CD4-positive, alpha-beta T cell treated with Interleukin-15 for 4 hours (primary cell): ENCODE results near the gene MBNL3.
"Not testable (repeated sequence)": the region's sequence is repeated elsewhere in the genome, so short reads cannot be mapped to it uniquely, and the experiment has no call there.

Experiments used
- DNase-seq: peaks from one replicate; pipeline ENCODE4 v3.0.0-alpha.2; 2020; ENCODE audit warnings: low spot score

Gene MBNL3

DNA sequence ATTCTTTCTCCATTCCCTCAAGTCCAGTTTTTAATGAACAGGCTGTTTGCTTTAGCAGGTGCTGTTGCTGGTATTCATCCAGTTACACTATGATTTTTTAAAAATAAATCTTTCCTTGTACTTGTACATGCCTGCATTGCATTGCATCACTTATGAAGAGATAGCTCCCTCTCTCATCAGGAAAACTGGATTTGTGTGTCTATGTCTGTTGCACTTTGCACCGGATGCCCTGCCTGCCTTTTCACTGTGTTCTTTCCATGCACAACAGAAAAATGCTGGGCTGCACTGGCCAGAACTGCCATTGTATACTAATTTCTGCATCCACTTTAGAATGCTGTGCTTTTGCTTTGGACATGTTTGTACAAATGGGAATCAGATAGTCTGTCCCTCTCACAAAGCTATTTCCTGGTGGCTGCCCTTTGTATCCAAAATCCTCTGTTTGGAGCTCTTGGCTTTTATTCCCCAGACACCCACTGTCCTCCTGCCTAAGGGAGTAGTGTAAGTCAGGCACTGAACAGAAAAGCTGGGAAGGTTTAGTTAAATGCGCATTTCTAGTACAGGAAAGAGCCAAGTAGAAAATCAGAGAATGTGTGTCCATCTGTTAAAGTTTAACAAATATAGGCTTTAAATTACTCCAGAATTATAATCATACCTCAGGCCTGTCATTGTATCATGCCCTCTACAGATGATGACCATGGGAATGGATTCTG, 119.1 kb downstream of the MBNL3 start:
- no peak for DNase-seq

DNA sequence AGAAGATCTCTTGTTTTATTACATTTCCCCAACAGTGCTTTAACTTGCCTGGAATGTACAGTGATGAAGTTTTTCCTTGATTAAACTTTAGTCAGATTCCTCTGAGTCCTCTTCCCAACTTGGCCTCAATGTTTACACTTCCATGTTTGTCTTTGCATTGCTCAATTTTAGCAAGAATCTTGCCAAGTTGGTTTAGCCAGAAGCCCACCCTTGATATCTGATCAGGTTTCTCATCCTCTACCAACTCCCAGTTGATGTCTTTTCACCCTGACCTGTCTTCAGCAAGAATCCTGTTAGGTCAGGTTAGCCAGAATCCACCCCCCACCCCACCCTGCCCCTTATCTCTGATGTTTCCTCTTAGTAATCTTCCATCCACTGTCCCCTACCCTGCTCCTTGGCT, 120.9 kb downstream of the MBNL3 start:
- no peak for DNase-seq

DNA sequence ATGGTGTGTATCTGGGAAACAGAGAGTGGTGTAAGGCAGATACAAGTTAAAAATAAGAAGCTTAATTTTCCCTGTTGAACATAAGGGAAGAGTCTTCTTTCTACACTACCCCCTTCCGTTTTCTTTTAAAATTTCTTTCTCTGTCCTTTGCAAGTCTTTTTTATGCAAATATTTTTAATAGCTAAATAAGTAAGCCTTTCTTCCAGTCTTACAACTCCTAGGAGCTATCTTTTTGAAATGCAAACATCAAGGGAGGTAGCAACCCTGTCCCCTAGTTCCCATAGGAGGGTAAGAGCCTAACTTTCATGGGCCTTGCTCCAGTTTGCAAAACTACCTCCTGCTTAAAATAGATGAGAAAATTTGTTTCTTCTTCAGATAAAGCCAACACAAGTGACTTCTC, 121.5 kb downstream of the MBNL3 start:
- DNase-seq = no peak

DNA sequence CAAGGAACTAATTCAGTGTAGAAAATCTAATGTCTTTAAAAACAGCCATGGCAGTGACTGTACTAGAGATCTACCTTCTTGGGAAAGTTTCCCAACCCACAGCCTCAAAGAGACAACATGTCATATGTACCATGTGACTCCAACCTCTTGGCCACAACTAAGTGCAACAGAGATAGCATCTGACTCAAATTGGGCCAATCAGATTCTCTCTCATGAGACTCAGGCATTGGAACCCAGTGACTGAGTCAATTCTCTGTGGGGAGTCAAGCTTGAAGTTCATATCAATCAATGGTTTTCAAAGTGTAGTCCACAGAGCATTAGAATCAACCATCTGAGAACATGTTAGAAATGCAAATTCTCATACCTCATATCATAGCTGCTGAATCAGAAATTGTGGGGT, 123.3 kb downstream of the MBNL3 start:
- no peak for DNase-seq

DNA sequence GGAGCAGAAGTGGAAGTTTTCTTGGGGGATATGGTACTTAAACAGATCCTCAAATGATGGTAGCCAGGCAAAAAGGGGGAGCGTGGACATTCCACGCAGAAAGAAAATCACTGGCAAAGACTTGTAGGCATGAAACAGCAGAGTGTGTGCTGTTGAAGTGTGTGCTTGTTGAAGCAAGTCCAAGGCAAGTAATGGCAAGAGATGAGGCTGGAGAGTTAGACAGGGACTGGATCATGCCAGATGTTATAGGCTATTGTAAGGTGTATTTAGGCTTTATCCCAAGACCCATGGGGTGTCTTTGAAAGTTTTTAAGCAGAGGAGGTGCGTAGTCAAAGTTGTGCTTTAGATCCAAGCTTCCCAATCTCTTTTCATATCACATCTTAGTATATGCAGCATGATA, 124.5 kb downstream of the MBNL3 start:
- DNase-seq = no peak

DNA sequence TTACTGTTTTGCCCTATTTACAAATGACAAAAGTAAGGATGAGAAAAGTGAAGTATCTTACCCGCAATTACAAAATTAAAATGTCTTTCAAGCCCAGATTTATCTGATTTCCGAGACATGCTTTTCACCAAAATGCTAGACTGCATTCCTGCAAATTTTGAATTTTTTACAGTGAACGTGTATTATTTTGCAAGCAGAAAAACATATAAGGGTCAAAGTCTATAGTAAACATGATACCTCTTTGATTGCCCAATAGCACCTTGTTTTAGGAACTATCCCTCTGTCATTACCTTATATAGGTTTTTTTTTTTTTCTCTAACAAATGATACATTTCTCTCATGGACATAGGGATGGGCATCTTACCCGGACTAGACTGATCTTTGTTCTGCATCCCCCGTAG, 135.4 kb downstream of the MBNL3 start:
- no peak for DNase-seq

DNA sequence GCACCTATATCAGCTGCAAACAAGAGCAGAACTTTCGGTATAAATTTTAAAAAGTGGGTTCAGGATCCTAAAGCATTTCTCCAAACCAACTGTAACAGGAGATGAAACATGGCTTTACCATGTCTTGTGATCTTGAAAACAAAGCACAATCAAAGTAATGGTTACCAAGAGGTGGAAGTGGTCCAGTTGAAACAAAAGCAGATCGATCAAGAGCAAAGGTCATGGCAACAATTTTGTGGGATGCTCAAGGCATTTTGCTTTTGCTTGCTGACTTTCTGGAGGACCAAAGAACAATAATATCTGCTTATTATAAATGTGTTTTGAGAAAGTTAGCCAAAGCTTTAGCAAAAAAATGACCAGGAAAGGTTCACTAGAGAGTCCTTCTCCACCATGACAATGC, 152.7 kb downstream of the MBNL3 start:
- no peak for DNase-seq

DNA sequence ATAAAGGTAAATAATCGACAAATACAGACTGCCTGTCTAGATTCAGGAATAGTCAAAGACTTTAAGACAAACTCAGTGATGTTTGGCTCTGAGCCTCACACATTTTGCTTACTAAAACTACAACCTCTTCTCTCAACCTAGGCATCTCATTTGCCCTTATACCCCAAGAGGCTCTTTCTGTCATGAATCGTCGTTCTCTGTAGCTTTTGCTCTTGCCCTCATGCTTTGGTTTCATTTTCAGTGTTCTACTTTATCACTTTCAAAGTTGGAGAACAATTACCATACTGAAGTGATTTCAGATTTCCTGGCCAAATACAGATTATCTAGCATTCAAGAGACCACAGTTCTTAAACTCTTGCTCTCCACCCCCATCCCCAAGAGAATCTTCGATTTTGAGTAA, 155.5 kb downstream of the MBNL3 start:
- DNase-seq = no peak

DNA sequence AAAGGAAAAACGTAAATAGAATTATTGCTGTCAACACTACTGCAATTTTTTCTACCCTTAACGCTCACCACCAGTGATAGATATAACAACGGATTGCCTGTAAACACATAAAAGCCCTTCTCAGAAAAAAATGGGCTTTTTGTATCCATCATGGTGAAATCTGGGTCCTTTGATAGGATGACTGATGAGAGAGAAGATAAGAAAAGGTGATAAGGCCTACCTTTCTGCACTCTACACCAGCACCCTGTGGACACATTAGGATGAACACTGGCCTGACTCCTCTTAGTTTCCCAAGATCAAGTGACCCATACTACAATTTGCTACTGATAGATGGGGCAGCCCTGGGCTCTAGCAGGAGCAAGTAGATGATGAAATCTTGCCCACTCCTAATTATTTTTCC, 157.3 kb downstream of the MBNL3 start:
- DNase-seq = no peak

DNA sequence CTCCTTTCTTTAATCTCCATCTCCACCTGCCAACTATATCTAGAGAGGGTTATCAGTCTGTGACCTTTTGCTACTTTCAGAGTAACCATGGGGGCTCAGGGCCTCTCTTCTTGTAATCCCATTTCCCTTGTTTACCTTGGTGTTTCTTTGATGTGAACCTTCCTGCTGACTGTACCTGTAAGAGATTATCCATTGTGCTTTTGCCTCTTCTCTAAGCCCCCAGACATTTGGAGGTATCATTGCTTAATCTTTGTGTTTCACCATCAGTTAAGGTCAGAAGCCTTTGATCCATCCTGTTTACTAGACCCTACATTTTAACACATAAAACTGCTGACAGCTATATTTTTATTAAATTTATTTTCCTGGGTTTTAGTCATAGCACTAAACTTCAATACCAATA, 157.8 kb downstream of the MBNL3 start:
- DNase-seq = no peak

DNA sequence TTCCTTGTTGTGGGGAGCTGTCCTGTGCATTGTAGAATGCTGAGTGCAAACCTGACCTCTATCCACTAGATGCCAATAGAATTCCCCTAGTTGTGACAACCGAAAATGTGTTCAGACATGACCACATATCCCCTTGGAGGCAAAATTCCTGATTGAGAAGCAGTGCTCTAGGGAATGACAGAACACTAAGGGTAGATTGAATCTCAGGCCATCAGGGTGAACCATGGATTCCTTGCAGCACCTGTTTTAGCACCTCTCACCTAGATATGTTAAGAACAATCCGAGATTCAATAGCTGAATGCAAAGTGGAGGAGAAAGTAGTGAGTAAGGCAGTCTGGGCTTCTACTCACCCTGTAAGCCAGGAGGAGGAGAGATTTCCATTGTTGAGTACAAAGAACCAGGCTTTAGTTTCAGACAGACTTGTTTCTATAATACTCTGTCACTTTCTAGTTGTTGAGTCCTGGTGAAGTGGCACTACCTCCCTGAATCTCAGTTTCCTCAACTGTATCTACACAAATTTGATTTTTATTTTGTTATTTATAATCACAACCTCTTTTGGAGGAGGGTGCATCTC, 158.6 kb downstream of the MBNL3 start:
- no peak for DNase-seq

DNA sequence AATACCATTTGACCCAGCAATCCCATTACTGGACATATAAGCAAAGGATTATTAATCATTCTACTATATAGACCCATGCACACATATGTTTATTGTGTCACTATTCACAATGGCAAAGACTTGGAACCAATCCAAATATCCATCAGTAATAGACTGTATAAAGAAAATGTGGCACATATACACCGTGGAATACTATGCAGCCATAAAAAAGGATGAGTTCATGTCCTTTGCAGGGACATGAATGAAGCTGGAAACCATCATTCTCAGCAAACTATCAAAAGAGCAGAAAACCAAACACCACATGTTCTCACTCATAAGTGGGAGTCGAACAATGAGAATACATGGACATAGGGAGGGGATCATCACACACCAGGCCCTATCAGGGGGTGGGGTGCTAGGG, 161.9 kb downstream of the MBNL3 start:
- DNase-seq = not testable (repeated sequence)
